CD4-positive, alpha-beta T cell treated with Interleukin-4 for 4 hours (primary cell): Measurements from ENCODE around the gene SALL3.

Source experiments
- DNase-seq: peaks from one replicate; pipeline ENCODE4 v3.0.0-alpha.2; 2020

Gene SALL3

GRCh38 chr18:78965917-78966792, 13.5 kb upstream of the SALL3 start:
- no peak for DNase-seq

- no peak for DNase-seq
These were observed 12.9 kb upstream of the SALL3 start for GRCh38 chr18:78966793-78967106.

- DNase-seq = no peak
These were observed 11.9 kb upstream of the SALL3 start for GRCh38 chr18:78967692-78968091.

- no peak for DNase-seq
These were observed 9.9 kb upstream of the SALL3 start for GRCh38 chr18:78969574-78970315.

- no peak for DNase-seq
These were observed 8.8 kb upstream of the SALL3 start for GRCh38 chr18:78970774-78971333.

GRCh38 chr18:78971511-78972245, 7.9 kb upstream of the SALL3 start:
- DNase-seq = no peak

GRCh38 chr18:78972385-78972918, 7.2 kb upstream of the SALL3 start:
- DNase-seq = no peak

GRCh38 chr18:78972930-78973331, 6.7 kb upstream of the SALL3 start:
- DNase-seq = no peak

- DNase-seq = no peak
These were observed 6.1 kb upstream of the SALL3 start for GRCh38 chr18:78973357-78974083.

GRCh38 chr18:78974115-78974761, 5.4 kb upstream of the SALL3 start:
- no peak for DNase-seq

- no peak for DNase-seq
These were observed 4.3 kb upstream of the SALL3 start for GRCh38 chr18:78975292-78975691.

GRCh38 chr18:78975699-78976335, 3.8 kb upstream of the SALL3 start:
- no peak for DNase-seq

GRCh38 chr18:78976765-78977636, 2.6 kb upstream of the SALL3 start:
- DNase-seq = no peak

- DNase-seq = no peak
These were observed 1.8 kb upstream of the SALL3 start for GRCh38 chr18:78977637-78978348.

GRCh38 chr18:78978349-78979055, 1.1 kb upstream of the SALL3 start:
- DNase-seq = no peak

GRCh38 chr18:78979056-78979729, 425 bp upstream of the SALL3 start:
- DNase-seq = no peak

- DNase-seq = no peak
These were observed 707 bp downstream of the SALL3 start for GRCh38 chr18:78980279-78980771.

- DNase-seq = no peak
These were observed 1.3 kb downstream of the SALL3 start for GRCh38 chr18:78980777-78981380.
